ACHN (cell line): ENCODE results near the gene SPOP.
"Not testable (repeated sequence)": the region's sequence is repeated elsewhere in the genome, so short reads cannot be mapped to it uniquely, and the experiment has no call there.

Experiments used
- DNase-seq: peaks from one replicate; pipeline ENCODE4 v3.0.0-alpha.2; 2015
- in situ Hi-C: cut with HindIII; loops from 2 replicates; pipeline ENCODE4 v1.10.0; 2017; ENCODE audit warnings: low sequenced_read_pairs, low pct_ligation_motif_present, low pct_unique_long_range_greater_than_20kb

Gene SPOP

DNA sequence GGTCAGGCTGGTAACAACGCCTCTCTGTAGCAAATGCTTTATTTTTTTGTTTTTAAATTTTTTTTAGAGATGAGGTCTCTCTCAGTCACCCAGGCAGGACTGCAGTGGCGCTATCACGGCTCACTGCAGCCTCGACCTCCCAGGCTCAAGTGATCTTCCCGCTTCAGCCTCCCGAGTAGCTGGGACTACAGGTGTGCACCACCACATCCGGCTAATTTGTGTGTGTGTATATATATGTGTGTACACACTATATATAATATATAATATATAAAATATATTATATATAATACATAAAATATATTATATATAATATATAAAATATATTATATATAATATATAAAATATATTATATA is 109.2 kb downstream of the SPOP start:
- in situ Hi-C loops, DNase-seq: not testable (repeated sequence)

DNA sequence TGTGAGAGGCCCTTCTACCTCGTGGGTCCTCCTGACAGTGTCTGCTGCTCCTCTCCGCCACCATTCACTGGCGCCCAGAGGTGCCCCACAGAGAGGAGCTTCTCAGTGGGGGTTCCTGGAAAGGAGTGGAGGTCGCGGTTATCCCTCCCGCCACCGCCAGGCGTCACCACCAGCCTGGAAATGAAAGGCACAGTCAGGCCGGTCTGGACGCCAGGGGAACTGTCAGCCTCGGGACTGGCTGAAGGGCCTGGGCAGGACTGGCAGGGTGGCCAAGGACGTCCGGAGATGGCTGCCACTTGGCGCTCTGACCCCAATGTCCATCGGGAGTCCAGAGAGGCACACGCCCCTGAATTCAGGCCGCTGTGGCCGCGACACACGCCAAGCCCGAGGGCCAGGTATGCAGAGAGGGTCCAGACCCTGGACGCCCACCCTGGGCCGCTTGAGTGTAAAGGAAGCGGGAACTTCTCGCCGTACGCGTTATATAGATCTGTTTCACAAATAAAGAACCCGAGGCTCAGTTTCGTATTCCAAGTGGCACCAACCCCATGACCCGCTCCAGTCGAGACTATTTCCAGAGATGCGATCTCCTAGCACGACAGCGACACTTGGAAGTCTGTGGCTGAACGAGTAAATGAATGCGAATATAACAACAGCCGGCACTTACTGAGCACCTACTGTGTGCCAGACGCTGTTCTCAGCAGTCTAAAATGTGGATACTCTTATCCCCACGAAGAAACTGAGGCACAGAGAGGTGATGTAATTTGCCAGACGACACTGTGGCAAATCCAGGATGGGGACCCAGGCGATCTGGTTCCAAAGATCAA is 109.8 kb downstream of the SPOP start:
- in situ Hi-C loops: no loop called here
- peak; percentile 83 for DNase-seq

DNA sequence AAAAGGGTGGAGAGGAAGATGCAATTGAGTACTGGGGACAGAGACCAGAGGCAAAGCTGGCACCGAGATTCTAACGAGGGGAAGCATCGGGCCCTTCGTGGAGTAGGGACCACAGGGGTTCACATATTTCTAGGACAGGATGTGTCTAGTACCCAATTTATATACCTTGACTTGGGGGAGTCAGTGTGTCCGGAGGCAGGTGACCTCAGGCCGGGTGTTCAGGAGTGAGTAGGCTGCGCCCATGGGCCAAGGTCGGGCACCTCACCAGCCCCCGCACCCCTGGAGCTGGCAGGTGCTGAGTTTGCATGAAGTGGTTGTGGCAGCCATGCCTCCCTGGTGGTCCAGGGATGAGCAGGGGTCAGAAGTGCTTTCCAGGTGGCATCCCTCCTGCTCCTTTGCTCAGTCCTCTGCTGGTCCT is 110.8 kb downstream of the SPOP start:
- DNase-seq: no peak
- in situ Hi-C loops: no loop called here

DNA sequence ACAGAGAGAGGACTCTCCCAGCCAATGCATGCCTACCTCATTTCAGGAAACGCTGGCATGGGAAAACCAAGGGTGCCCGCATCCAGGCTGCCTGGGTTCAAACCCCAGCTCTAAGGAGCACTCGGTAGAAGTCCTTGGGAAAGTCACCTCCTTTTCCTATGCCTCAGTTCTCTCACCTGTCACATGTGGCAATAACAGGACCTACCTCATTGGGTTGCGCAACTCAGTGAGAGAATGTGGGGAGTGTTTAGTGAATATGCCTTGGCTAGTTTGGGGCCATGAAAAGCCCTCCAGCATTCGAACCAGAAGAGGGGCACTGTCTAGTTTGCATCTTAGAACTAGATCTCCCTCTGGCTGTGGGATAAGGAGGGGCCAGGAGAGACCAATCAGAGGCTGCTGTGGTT is 111.2 kb downstream of the SPOP start:
- in situ Hi-C loops: no loop called here
- DNase-seq: no peak

DNA sequence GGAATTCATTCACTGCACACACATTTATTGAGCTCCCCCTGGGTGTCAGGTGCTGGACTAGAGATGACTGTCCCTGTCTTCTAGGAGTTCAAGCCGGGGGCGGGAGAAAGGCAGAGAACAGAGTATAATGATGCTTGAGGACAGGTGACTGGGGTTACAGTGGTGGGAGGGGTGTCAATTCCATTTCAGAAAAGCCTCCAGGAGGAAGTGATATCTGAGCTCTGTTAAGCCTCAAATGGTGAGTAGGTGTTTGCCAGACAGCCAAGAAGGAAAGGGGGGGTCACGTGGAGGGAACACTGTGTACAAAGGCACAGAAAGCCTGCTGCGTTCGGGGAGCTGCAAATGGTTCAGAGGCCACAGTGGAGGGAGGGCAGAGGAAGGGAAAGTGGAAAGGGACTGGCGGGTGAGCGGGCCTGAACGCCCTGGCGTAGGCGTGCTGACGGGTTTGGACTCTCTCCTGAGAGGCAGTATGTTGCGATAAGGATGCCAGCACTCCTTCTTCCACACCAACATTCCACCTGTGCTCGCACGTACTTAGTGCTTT is 111.9 kb downstream of the SPOP start:
- in situ Hi-C loops: no loop called here

DNA sequence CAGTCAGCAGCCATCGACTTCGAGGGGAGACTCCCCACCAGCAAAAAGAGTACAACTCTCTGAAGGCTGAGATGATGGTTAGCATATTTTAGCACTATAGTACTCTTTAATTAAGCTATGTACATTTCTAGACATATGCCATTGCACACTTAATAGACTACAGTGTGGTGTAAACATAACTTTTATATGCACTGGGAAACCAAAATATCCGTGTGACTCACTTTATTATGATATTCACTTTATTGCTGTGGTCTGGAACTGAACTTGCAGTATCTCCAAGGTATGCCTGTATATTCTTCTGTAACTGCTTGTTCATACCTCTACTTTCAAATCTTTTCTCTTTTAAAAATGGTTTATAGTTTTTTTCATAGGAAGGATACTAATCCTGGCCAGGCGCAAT is 113.3 kb downstream of the SPOP start:
- in situ Hi-C loops: no loop called here

More for the DNA sequence above, 111.9 kb downstream of the SPOP start:
- no peak for DNase-seq

DNA sequence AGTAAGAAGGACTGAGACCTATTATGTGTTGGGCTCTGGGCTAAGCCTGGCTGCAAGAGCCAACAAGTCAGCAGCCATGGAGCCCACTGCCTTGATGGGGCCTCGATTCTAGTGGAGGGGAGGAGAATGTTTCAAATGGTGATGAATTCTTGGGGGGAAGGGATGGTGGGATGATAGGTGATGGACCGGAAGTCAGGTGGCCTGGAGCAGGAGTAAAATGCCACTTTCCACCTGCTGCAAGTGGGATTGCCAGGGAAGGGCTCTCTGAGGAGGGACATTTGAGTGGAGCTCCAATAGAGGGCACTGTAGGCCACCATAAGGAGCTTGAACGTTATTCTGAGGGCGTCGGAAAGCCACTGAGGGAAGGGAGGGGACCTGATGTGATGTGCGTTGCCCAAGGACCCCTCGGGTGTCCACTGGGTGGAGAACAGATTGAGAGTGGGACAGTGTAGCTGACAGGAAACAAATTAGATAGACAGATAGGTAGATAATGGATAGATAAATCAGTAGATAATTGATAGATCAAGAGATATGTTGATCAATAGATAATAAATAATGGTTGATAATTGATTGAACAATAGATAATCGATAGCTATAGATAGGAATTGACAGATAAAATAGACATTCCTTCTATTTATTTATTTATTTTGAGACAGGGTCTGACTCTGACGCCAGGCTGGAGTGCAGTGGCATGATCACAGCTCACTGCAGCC is 120.4 kb downstream of the SPOP start:
- peak; percentile 70 for DNase-seq
- in situ Hi-C loops: no loop called here

More for the DNA sequence above, 113.3 kb downstream of the SPOP start:
- DNase-seq: no peak

DNA sequence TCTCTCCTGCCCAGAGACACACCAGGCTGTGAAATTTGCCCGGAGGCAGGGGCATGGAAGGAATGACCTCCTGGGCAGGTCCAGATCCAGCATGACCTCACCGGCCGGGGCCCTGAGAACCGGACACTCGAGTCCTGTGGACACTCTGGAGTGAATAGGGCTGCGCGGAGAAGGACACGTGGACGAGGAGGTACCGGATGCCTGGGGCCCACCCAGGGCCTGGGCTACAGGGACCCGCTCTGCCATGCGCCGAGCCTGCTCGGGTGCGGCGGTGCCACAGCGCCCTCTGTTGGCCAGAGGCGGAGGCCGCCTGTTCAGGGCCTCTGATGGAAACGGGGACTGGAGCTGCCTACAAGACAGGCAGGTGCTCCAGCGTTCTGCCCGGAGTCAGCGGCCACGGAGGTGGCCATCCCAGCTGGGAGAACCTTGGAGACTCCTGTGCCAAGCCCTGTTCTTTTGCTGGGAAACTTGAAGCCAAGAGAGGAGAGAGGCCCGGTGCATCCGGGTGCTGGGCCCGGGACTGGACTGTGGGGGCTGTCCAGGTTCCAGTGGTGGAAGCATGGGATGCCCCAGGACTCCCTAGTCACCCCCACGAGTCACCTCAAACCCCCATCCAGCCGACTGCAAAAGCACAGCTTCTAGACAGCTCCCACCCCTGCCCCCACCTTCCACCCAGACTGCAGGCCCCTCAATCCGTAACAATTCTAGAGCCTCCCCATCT is 121.5 kb downstream of the SPOP start:
- in situ Hi-C loops: no loop called here

DNA sequence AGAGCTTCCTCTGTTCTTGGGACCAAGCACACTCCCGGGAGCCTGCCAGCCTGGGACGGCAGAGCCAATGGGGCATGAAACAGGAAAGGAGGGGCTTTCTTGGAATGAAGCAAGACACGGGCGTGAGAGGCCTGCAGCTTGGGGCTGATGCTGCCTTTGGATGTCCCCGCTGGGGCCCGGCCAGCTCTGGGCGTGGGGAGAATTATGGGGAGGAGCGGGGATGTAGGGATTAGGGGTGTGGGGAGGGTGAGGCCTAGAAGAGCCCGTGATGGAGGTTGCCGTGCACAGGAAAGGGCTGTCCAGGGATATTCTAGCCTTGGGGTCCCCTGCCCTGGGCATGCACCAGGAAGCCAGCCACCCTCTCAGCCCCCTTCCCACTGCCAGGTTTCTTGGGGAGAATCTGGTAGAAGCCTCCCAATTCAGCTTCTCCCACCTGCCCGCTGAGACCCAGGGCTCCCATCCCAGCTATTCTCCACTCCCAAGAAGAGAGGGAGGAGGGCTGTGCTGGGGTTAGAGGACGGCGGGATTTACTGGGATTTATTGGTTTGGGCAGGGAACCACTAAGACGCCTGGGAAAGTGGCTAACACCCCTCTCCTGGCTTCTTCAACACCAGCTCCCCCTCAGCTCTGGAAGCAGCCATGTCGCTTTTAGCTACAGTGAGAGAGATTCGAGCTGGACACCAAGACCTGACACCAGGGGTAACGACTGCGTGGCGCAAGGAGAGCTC is 122.2 kb downstream of the SPOP start:
- in situ Hi-C loops: no loop called here
- no peak for DNase-seq

More for the DNA sequence above, 121.5 kb downstream of the SPOP start:
- peak; percentile 70 for DNase-seq

DNA sequence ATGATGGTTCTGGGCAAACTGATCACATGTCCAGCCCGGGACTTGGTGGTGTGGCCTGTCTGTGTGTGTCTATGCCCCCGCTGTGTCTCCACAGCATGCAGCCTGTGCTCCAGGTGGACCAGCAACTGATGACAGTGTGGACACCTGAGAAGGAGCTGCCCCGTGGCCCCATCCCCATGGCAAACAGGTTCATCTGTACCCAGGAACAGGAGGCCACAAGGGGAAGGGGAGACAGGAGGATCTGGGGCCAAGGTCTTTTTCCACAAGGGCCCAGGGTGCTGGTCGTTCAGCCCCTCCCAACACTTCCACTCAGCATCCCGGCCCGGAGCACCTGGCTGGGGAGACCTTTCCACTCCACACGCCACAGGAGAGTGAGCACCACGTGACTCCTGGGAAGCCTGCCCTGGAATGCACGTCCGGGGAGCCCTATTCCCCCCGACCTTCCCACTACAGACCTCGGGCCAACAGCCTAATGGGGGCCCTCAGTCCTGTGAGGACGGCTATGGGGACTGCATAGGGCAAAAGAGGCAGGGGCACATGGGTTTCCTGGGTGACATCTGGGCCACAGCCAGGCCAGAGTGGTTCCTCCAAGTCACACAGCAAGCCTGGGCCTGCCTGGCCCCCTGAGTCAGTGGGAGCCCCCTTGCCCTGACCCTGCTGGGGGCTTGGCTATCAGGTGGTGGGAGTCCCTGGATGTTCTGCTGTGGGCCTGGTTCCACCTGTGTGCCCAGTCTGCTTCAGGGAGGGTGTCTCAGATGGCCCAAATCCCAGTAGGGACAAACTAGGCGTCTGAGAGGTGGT is 123.0 kb downstream of the SPOP start:
- no peak for DNase-seq
- in situ Hi-C loops: no loop called here

DNA sequence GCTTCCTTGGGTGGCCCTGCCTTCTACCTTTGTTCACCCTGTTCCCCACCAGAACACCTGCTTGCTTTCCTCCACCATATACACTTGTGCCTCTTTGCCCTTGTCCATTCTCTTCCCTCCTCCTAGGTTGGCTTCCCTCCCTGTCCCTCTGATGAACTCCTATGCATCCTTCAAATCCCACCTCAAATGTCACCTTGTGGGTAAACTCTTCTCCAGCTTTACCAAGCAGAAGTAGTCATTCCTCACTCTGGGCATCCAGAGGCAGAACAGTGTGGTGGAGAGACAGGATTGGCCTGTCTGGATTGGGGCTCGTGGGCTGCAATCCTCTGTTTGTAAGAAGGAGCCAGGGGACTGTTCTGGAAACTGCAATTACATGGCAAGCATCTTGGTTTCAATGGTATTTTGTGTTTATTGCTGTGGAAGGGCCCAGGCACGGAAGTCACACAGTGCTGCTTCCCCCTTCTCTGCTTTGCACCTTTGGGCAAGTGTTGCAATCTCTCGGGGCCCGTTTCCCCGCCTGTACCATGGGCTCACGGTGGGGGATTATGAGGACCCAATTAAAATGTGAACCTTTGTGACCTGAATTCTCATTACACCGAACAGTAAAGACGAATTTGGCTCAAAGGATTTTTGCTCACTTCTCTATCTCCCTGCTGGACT is 124.1 kb downstream of the SPOP start:
- in situ Hi-C loops: no loop called here

DNA sequence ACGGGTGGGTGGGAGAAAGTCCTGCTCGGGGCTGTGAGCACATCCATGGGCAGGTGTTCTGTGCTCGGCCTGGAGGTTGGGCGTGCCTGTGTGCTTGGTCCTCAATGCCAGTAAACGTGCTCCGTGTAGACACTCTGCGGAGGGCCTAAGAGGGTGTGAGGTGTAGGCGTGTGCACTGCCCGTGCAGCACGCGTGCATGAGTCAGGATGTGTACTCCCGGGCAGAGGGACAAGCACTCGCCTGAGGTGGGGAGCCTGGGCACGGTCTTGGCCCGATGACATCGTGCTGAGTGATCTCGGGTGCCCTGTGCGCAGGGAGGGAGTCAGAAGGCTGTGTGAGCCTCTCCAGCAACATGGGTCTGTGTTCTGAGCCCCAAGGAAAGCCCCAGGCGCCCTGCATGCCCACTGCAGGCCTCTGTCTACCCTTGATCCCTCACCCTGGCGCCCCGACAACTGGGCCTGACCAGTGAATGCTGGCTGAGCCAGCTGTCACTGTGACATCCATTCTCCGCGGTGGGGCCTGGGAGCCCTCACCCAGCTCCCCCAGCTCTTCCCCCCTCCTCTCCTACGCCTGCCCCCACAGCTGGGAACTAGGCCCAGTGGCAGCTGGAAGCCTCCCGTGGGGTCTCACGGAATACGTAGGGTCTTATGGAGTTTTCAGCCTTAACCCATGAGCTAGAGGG is 125.7 kb downstream of the SPOP start:
- in situ Hi-C loops: no loop called here
- no peak for DNase-seq

More for the DNA sequence above, 124.1 kb downstream of the SPOP start:
- no peak for DNase-seq

DNA sequence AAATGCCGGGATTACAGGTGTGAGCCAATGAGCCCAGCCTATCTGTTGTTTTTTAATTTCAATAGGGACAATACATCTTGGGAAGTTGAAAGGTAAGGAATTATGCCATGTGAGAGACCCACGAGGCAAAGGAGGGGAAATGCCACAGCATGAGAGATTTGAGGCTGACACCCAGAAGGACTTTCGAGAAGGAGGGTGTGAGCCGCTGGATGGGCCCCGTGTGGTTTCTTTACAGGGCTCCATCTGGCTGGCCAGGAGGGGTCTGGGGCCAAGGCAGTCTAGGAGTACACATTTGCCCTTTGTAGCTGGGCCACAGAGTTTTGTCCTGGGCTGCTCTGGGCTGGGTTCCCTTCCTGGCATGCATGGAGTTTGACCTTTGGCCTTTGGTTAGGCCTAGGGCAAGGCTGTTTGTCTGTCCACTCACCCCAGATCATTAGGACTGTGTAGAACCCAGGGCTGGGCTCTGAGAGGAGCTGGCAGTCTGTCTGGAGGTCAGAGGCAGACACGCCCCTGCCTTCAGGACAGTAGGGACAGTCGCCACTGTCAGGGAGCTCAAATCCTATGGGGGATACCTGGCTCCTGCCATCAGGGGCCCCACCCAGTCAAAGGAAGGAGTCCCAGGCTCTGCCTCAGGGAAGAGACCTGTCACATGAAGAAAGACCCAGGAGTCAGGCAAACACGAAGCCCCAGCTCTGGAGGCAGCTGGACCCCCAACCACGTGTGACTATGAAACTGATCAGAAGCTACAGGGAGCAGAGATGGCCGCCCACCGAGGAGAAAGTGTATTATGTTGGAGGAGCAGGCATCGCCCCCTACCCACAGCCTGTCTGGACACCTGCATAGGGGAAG is 126.5 kb downstream of the SPOP start:
- in situ Hi-C loops: no loop called here

DNA sequence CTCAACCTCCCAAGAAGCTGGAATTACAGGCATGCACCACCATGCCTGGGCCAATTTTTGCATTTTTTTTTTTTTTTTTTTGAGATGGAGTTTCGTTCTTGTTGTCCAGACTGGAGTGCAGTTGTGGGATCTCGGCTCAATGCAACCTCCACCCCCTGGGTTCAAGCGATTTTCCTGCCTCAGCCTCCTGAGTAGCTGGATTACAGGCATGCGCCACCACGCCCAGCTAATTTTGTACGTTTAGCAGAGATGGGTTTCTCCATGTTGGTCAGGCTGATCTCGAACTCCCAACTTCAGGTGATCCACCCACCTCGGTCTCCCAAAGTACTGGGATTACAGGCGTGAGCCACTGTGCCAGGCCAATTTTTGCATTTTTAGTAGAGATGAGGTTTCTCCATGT is 127.1 kb downstream of the SPOP start:
- in situ Hi-C loops, DNase-seq: not testable (repeated sequence)

More for the DNA sequence above, 126.5 kb downstream of the SPOP start:
- no peak for DNase-seq

DNA sequence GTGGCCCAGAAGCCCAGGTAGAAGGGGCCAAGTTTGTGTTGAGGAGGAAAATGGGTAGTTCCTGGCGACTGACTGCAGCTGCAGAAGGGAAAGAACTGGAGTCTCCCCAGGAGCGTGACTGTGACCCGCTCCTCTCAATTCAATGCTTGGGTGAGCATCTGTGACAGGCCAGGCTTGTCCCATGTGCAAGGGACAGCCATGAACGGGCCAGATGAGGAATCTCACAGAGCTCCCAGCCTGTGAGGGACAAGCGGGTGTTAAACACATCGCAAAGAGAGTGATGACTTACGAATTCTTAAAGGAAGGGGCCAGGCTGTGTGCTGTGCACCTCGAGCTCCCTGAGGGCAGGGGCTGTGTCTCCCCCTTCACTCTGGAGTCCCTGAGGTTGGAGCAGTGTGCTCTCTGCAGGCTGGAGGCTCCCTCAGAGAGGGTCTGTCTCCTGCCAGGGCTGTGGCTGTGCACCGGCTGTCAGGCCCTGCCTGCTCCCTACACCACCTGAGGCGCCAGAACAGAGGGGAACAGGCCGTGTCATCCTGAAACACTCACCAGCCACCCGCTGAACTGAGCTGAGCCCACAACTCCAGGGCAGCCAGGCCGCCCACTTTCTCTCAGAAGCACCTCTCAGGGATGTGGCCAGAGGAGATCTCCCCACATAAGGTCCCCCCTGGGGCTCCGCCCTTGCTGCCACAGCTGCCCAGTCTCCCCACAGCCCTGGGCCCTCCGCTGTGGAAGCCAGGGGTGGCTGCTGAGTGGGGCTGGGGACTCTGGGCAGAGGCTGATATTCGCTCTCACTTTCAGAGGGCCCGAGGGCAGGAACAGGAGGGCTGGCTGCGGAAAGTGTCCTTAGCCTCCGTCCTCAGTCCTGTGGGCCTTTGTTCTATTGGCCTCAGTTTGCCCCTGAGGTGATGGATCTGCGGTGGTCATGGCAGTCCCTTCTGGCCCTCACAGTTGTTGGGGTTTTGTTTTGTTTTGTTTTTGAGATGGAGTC is 127.9 kb downstream of the SPOP start:
- in situ Hi-C loops: loop anchor here (25.0 kb wide), 1 partner anchor 113 kb away; no protein-coding TSS in a partner anchor
- DNase-seq: no peak
